Epidermal melanocyte (primary cell): ENCODE data around the gene NF2.
A peak's percentile ranks its signal among the peaks of the same experiment; 100 is the strongest.

Source experiments
- DNase-seq: peaks from one replicate; pipeline ENCODE4 v3.0.0; 2011; ENCODE audit warnings: low spot score; ENCODE audit not compliant: insufficient read length

Gene NF2

GRCh38 chr22:29741926-29742325 lies 138.5 kb downstream of the NF2 start:
- DNase-seq = no peak

GRCh38 chr22:29742326-29742725 lies 138.9 kb downstream of the NF2 start:
- no peak for DNase-seq

- DNase-seq = peak; percentile 15
Observed at GRCh38 chr22:29744902-29745301, 141.5 kb downstream of the NF2 start.

DNA sequence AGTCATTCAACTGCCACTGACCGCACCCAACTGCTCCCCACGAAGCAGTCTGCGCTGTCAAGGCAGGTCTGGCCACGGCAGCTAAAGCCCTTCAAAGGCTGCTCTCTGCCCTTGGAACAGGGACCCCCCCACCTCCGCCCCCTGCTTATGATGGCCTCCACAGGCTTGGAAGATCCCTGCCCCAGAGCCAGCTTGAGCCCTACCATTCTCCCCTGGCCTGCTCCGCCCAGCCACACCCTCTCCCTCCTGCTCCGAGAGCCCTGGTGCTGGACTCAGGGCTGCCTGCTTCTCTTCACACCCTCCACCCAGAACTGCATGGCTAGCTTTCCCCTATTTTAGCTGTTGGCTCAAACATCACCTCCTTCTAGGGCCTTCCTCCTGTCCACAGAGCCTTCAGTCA lies 144.4 kb downstream of the NF2 start:
- peak; percentile 12 for DNase-seq
